Kidney (tissue), 14 donors: ENCODE results near the gene OR2S2. TPM values are rescaled to one million over a fixed set of nuclear protein-coding genes. Genes with fewer than 3 reads are reported as not detected.
"Not testable (repeated sequence)": the region's sequence is repeated elsewhere in the genome, so short reads cannot be mapped to it uniquely, and the experiment has no call there.

Source experiments
- DNase-seq, 5 donors: peaks; one replicate each; pipeline ENCODE4 v3.0.0-alpha.2; 2013 to 2020
- FAIRE-seq: peaks from 2 replicates; lab custom pipeline; 2012; peaks lifted over from hg19 to GRCh38; lab: Jason Lieb, UNC
- H3K27ac ChIP-seq, 2 donors: one replicate each; pipeline ENCODE4 v1.7.0; 2013; ENCODE audit warnings: low read depth in 2 of 2, low read length in 2 of 2, inconsistent platforms in 1 of 2
- H3K27me3 ChIP-seq: one replicate; pipeline ENCODE4 v1.7.1; 2013; ENCODE audit warnings: low read length, inconsistent platforms; ENCODE audit not compliant: control insufficient read depth, insufficient read depth
- H3K36me3 ChIP-seq, 3 donors: one replicate each; pipeline versions ENCODE4 v1.7.0 to v1.7.1; 2013; ENCODE audit warnings: low read length in 3 of 3, control low read depth in 1 of 3, inconsistent platforms in 1 of 3; ENCODE audit not compliant: insufficient read depth in 3 of 3, control insufficient read depth in 2 of 3
- H3K4me1 ChIP-seq, 3 donors: one replicate each; pipeline versions ENCODE4 v1.7.0 to v1.7.1; 2013; ENCODE audit warnings: low read length in 3 of 3, inconsistent platforms in 1 of 3, low read depth in 1 of 3; ENCODE audit not compliant: control insufficient read depth in 2 of 3, insufficient read depth in 2 of 3
- H3K4me3 ChIP-seq, 3 donors: one replicate each; pipeline versions ENCODE4 v1.7.0 to v1.8.1; 2013; ENCODE audit warnings: low read length in 3 of 3, control low read depth in 1 of 3, inconsistent platforms in 1 of 3
- H3K9ac ChIP-seq, 3 donors: one replicate each; pipeline versions ENCODE4 v1.7.0 to v1.7.1; 2013; ENCODE audit warnings: low read length in 3 of 3, control low read depth in 1 of 3, inconsistent platforms in 1 of 3
- H3K9me3 ChIP-seq, 3 donors: one replicate each; pipeline versions ENCODE4 v1.7.0 to v1.7.1; 2013; ENCODE audit warnings: low read length in 3 of 3, control low read depth in 1 of 3, inconsistent platforms in 1 of 3; ENCODE audit not compliant: control insufficient read depth in 2 of 3, insufficient read depth in 1 of 3
- CTCF ChIP-seq: IDR thresholded peaks from 3 replicates; pipeline ENCODE4 v1.5.1; 2012; ENCODE audit warnings: mild to moderate bottlenecking, moderate library complexity, borderline replicate concordance; ENCODE audit not compliant: insufficient read depth; ENCODE audit errors: extremely low read depth
- intact Hi-C: fragments of 100-400 bp; cut with DNase I; formaldehyde crosslinking; loops from one replicate; pipeline ENCODE4 v1.11.1; 2022
- polyA plus RNA-seq: library from polyadenylated mRNA; stranded (reverse); fragments of 350-450 nt; fragmentation: Illumina TruSeq; extraction: RNeasy Lipid Tissue Mini Kit (QIAGEN cat#74804); gene quantifications from one replicate; pipeline ENCODE4 v1.2.3, GENCODE V29; 2014; ENCODE audit warnings: low read depth, low replicate concordance; ENCODE audit not compliant: insufficient read depth
- total RNA-seq: library from RNA; stranded (reverse); fragmentation: NEBNext Ultra II Directional; extraction: Animal tissue kit (Norgen Biotek cat#: 25700); gene quantifications from one replicate; pipeline ENCODE4 v1.2.1, GENCODE V29; 2021
- donor health status: control.
- donor health status: control.
- donor health status: control.
- donor health status: control.
- donor health status: control.
- donor health status: DM: yes; HTN: yes; CAD: no.
- donor health status: Normal renal cell carcinoma (clear cell type).

The OR2S2 gene
- total and polyA plus RNA-seq, 2 donors from 2014 or later = not detected

- no peaks in the 10 kb centered on the region for H3K36me3 ChIP-seq
- no peaks in the 10 kb centered on the region for H3K9me3 ChIP-seq
- DNase-seq = no peak
- no peak overlapping the region for H3K9ac ChIP-seq
- TF ChIP-seq CTCF = no peak
- H3K27me3 ChIP-seq = no peaks in the 10 kb centered on the region
- no peak overlapping the region for H3K4me3 ChIP-seq
- no peak for FAIRE-seq
- intact Hi-C loops = no loop called here
- no peak overlapping the region for H3K27ac ChIP-seq
- H3K4me1 ChIP-seq = peaks cover 0 to 3% (median 0%) of the 10 kb centered on the region in 3 donors
These were observed 20.7 kb downstream of the OR2S2 start for GRCh38 chr9:35937227-35937626.

- H3K27me3 ChIP-seq = no peaks in the 10 kb centered on the region
- intact Hi-C loops = no loop called here
- no peak for TF ChIP-seq CTCF
- H3K36me3 ChIP-seq = no peaks in the 10 kb centered on the region
- peaks cover 0 to 3% (median 0%) of the 10 kb centered on the region in 3 donors for H3K4me1 ChIP-seq
- no peak overlapping the region for H3K27ac ChIP-seq
- H3K9ac ChIP-seq = no peak overlapping the region
- no peak overlapping the region for H3K4me3 ChIP-seq
- DNase-seq = no peak
- H3K9me3 ChIP-seq = no peaks in the 10 kb centered on the region
- no peak for FAIRE-seq
These were observed 22.0 kb downstream of the OR2S2 start for GRCh38 chr9:35935755-35936509.

- no peaks in the 10 kb centered on the region for H3K4me1 ChIP-seq
- no peak for FAIRE-seq
- intact Hi-C loops = no loop called here
These were observed 22.7 kb downstream of the OR2S2 start for GRCh38 chr9:35935261-35935660.

GRCh38 chr9:35934069-35934468 is 23.9 kb downstream of the OR2S2 start:
- H3K9ac ChIP-seq, DNase-seq, H3K9me3 ChIP-seq, H3K4me3 ChIP-seq, H3K4me1 ChIP-seq, intact Hi-C loops, H3K27me3 ChIP-seq, H3K36me3 ChIP-seq, FAIRE-seq: not testable (repeated sequence)
- peak overlapping the region in 1 of 2 donors; percentile 69 for H3K27ac ChIP-seq

More at GRCh38 chr9:35935261-35935660, 22.7 kb downstream of the OR2S2 start:
- Histone ChIP-seq H3K27me3 (no peaks in the 10 kb centered on the region), H3K4me3 (no peak overlapping the region), H3K9me3 (no peaks in the 10 kb centered on the region), H3K36me3 (no peaks in the 10 kb centered on the region), H3K9ac (no peak overlapping the region), H3K27ac (no peak overlapping the region)
- no peak for DNase-seq
- TF ChIP-seq CTCF = no peak
